Fibroblast of mammary gland (primary cell): ENCODE measurements around the gene EHBP1.
A peak's percentile ranks its signal among the peaks of the same experiment; 100 is the strongest.

Source experiments
- DNase-seq: peaks from one replicate; pipeline ENCODE4 v3.0.0-alpha.2; 2010; ENCODE audit warnings: low read depth
- H3K4me3 ChIP-seq: 2 replicates; pipeline ENCODE4 v1.5.1; 2011; ENCODE audit warnings: low read depth, mild to moderate bottlenecking, low read length, moderate library complexity; ENCODE audit not compliant: control insufficient read depth
- TF ChIP-seq, protein P1 (sequence below): conservative IDR thresholded peaks from 2 replicates; pipeline ENCODE4 v1.5.1; 2011; ENCODE audit warnings: low read depth, low read length, inconsistent platforms; ENCODE audit not compliant: control insufficient read depth, insufficient read depth

The EHBP1 gene

DNA sequence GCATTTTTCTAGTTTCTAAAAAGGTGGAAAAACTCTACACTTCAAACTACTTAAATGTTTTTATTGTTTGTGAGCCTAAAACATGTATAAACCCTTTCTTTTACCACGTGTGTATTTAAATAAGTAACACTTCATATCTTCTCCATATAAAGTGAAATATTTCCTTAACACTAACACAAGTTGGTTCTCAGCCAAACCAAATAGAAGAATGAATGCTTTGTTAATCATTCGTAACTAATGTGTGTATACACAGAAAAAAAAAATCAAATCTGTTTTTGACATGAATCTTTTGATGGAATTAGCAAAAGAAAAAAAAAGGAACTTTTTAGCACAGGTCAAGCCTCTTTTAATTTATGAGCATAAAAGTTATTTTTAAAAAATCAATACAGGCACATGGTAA, 89.3 kb downstream of the EHBP1 start:
- TF ChIP-seq, protein P1, sequence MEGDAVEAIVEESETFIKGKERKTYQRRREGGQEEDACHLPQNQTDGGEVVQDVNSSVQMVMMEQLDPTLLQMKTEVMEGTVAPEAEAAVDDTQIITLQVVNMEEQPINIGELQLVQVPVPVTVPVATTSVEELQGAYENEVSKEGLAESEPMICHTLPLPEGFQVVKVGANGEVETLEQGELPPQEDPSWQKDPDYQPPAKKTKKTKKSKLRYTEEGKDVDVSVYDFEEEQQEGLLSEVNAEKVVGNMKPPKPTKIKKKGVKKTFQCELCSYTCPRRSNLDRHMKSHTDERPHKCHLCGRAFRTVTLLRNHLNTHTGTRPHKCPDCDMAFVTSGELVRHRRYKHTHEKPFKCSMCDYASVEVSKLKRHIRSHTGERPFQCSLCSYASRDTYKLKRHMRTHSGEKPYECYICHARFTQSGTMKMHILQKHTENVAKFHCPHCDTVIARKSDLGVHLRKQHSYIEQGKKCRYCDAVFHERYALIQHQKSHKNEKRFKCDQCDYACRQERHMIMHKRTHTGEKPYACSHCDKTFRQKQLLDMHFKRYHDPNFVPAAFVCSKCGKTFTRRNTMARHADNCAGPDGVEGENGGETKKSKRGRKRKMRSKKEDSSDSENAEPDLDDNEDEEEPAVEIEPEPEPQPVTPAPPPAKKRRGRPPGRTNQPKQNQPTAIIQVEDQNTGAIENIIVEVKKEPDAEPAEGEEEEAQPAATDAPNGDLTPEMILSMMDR = no peak
- peak; percentile 60 for DNase-seq
- H3K4me3 ChIP-seq = no peak overlapping the region

DNA sequence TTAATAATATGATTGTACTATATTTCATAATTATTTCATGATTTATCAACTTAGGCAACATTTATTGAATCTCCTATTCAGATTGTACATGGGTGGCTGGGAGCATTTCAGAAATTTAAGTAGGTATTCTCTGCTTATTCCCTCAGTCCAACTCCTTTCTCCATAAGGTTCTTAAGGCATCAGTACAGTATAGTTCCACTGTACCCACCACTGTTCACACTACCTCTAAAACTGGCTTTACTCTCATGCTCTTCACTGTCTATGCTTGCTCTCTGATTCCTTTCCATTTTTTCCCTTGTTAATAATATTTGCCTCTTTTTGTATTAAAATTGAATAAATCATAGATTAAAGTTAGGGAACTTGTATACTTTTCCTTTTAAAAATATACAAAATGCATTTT, 89.8 kb downstream of the EHBP1 start:
- H3K4me3 ChIP-seq = no peak overlapping the region
- TF ChIP-seq, protein P1 = no peak
- DNase-seq = no peak

DNA sequence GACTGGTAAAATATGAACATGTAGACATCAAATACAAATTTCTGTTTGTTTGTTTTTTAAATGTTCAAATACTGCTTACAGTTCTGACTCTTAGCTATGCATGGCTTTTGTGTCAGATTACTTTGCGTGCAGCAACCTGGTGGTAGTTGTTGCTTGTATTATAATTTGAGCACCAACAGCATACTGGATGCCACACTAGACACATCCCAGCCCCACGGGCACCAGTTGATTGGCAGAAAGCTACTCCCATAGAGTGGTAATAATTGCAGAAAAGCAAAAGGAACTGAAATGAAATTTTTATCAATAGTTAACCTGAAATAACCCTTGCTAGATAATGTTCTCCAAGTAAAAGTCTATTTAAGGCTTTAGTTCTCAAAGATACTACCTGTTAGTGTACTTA, 91.6 kb downstream of the EHBP1 start:
- no peak overlapping the region for H3K4me3 ChIP-seq
- TF ChIP-seq, protein P1 = no peak
- DNase-seq = no peak

DNA sequence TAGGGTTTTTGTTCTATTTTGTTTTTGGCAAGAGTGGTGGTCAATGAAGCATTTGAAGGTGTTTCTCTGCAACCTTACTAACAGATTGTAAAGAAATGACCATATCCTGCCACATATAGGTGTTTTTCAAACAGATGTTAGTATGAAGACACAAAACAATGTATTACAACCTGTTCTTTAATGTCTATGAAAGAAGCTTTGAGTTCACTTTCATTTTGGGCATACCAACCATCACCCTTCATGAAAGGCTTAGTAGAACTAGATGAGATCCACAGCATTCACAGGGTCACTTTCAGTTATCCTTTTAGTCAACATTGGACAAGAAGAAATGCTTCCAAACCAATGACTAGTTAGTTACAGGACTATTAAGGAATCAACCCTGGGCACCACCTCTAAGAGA, 95.1 kb downstream of the EHBP1 start:
- TF ChIP-seq, protein P1 = no peak
- DNase-seq = no peak
- H3K4me3 ChIP-seq = no peak overlapping the region

DNA sequence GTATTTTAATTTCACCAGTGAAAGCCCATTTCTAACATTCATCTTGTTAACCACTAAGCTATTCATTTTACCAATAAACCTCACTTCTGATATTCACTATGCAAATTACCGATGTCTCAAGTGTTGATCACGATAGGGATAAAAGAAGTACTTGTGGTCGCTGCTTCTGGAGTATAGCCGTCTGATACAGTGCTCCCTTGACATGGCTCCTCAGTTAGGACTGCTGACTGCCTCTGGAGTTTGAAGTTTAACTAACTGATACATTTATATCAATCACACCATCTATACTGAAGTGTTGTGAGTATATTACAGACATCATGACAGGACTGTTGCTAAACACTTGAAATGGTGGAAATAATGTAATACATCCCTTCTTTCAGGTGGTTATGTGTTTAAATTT, 95.6 kb downstream of the EHBP1 start:
- no peak for DNase-seq
- H3K4me3 ChIP-seq = no peak overlapping the region
- TF ChIP-seq, protein P1 = no peak

DNA sequence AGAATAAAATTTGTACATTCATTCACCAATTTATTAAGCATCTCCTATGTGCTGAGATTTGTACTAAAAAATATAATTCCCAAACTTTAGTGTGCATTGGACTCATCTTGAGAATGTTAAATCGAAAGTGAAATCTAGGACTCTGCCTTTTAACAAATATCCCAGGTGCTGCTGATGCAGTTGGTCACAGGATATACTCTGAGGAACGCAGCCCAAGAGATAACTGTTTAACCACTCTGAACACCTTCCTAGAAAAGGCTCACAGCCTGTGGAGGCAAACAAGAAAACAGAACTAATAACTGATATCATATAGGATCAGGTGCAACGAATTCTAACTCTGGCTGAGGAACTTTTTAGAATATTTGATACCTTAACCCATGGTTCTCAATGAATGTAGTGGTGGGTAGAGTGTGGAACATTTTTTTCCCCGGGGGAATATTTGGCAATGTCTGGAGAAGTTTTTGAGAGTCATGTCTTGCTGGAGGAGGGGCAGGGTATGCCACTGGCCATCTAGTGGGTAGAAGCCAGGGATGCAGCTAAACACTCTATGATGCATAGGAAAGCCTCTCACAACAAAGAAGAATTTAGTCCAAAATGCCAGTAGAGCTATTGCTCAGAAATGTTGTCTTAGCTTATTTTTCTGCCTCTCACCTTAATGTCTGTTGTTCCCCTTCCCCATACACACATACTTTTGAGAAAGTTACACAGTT, 96.5 kb downstream of the EHBP1 start:
- TF ChIP-seq, protein P1 = peak; percentile 29
- no peak overlapping the region for H3K4me3 ChIP-seq
- DNase-seq = no peak

DNA sequence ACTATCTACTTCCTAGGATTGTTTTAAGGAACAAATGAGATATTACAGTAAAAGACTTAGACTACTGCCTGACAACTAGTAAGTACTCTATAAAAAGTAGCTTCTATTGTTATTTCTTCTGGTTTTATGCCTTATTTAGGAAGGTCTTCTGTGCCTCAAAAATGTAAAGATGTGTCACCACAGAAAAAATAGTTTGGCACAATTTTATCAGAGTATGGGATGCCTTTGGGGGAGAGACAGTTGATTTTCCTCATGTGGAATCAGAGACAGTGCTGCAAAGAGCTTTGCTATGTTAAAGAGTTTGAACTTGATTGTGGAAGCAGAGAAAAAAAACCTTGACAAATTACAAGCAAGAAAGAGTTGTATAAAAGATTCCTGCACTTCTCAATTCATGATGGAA, 98.4 kb downstream of the EHBP1 start:
- TF ChIP-seq, protein P1 = no peak
- no peak overlapping the region for H3K4me3 ChIP-seq
- DNase-seq = no peak
